RWPE2 (cell line): ENCODE data around the gene SNX11.

Source experiments
- ATAC-seq: fragments of 200-7000 bp; cut with Tn5 transposase; 3 replicates; pipeline ENCODE4 v1.9.1; 2021; ENCODE audit warnings: low read depth
- DNase-seq: peaks from one replicate; pipeline ENCODE4 v3.0.0-alpha.2; 2020; ENCODE audit warnings: low spot score
- H3K27ac ChIP-seq: fragments of 450-650 bp; 2 replicates; pipeline ENCODE4 v1.5.1; 2017; ENCODE audit warnings: mild to moderate bottlenecking; ENCODE audit not compliant: poor library complexity, severe bottlenecking
- H3K27me3 ChIP-seq: fragments of 250-450 bp; sonication (Bioruptor Pico); 2 replicates; pipeline ENCODE4 v1.5.1; 2021; ENCODE audit warnings: mild to moderate bottlenecking, moderate library complexity; ENCODE audit not compliant: insufficient read depth, poor library complexity, severe bottlenecking
- H3K36me3 ChIP-seq: fragments of 250-450 bp; sonication (Bioruptor Pico); 2 replicates; pipeline ENCODE4 v1.5.1; 2020; ENCODE audit warnings: low read depth, mild to moderate bottlenecking, moderate library complexity
- H3K4me1 ChIP-seq: fragments of 250-450 bp; sonication (Bioruptor Pico); 2 replicates; pipeline ENCODE4 v1.5.1; 2021; ENCODE audit warnings: mild to moderate bottlenecking, moderate library complexity; ENCODE audit not compliant: insufficient read depth, poor library complexity, severe bottlenecking
- H3K4me3 ChIP-seq: fragments of 250-450 bp; sonication (Bioruptor Pico); 2 replicates; pipeline ENCODE4 v1.5.1; 2021; ENCODE audit warnings: mild to moderate bottlenecking, moderate library complexity; ENCODE audit not compliant: severe bottlenecking
- H3K9me3 ChIP-seq: fragments of 250-450 bp; sonication (Bioruptor Pico); 2 replicates; pipeline ENCODE4 v1.5.1; 2021; ENCODE audit warnings: mild to moderate bottlenecking, moderate library complexity; ENCODE audit not compliant: severe bottlenecking
- TF ChIP-seq, protein P1 (sequence below): fragments of 450-650 bp; IDR thresholded peaks from one replicate; pipeline ENCODE4 v1.5.1; 2017; ENCODE audit warnings: mild to moderate bottlenecking, moderate library complexity; ENCODE audit not compliant: poor library complexity, severe bottlenecking

The SNX11 gene

DNA sequence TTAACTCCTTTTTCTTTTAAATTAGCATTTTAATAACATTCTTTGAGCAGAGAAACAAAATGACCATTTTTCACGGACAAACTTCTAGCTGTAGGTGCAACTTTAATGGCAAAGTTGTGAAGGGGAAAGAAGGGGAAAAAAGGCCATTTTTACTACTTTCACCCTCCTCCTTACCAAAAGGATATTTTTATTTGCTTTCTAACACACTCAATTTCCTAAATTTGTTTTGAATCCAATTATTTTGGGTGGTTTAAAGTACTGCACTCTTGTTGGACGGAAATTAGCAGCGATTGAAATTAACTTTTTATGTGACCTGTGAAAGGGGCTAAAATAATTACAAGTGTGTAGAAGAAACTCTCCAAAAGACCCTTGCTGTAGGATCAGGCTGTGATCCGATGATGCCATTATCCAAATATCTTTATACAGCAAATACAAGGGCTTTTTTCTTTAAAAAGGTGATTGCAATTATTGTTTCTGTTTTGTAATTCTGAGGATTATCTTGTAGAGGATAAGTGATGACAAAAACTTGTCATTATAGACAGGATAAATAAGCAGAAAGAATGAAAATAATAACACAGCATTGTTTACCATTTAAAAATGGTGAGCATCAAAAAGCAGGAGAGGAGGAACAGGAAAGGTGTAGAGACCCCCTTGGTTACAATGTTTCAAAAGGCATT lies 42.4 kb downstream of the SNX11 start:
- ATAC-seq (no peak), DNase-seq (no peak)
- H3K4me1 ChIP-seq: no peaks in the 10 kb centered on the region
- no peak overlapping the region for H3K27ac ChIP-seq
- peaks cover 61% of the 10 kb centered on the region for H3K27me3 ChIP-seq
- H3K36me3 ChIP-seq: no peaks in the 10 kb centered on the region
- no peaks in the 10 kb centered on the region for H3K9me3 ChIP-seq
- TF ChIP-seq, protein P1, sequence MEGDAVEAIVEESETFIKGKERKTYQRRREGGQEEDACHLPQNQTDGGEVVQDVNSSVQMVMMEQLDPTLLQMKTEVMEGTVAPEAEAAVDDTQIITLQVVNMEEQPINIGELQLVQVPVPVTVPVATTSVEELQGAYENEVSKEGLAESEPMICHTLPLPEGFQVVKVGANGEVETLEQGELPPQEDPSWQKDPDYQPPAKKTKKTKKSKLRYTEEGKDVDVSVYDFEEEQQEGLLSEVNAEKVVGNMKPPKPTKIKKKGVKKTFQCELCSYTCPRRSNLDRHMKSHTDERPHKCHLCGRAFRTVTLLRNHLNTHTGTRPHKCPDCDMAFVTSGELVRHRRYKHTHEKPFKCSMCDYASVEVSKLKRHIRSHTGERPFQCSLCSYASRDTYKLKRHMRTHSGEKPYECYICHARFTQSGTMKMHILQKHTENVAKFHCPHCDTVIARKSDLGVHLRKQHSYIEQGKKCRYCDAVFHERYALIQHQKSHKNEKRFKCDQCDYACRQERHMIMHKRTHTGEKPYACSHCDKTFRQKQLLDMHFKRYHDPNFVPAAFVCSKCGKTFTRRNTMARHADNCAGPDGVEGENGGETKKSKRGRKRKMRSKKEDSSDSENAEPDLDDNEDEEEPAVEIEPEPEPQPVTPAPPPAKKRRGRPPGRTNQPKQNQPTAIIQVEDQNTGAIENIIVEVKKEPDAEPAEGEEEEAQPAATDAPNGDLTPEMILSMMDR: no peak
- H3K4me3 ChIP-seq: no peak overlapping the region

DNA sequence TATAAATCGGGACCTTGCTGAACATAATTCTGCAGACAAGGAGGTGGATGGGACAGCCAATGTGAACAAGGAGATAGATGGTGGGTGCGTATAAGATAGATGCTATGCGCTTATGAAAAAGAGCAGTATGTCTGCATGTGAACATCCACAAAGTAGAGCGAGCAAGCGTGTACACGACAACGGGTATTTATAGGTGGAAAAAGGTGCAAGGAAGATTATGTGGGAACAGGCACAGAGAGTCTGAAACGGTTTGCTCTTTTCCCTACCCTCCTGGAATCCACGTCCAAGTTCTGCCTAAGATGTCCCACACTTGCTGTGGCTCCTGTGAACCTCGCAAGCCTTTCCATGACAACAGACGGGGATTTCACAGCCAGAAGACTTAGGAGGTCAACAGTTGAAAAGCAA lies 43.0 kb downstream of the SNX11 start:
- no peak overlapping the region for H3K27ac ChIP-seq
- H3K4me1 ChIP-seq: no peaks in the 10 kb centered on the region
- TF ChIP-seq, protein P1: no peak
- no peak overlapping the region for H3K4me3 ChIP-seq
- H3K36me3 ChIP-seq: no peaks in the 10 kb centered on the region
- ATAC-seq: no peak
- H3K9me3 ChIP-seq: no peaks in the 10 kb centered on the region
- H3K27me3 ChIP-seq: peaks cover 61% of the 10 kb centered on the region
- no peak for DNase-seq

DNA sequence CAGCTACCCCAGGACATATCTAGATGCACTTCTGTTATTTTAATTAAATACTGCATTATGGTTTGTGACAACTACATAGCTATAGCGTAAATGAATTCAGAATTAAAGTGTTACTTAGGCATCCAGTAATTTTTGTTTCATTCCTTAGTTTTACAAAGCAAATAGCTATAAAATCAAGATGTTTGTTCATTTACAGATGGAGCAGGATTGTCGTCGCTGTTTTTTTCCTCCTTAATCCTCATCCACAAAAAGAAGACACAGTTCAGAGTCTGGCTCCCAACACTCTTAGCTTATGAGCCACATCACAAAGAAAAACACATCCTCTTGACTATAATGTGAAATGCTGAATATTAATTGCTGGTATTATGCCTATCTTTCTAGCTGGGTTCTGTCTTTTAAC lies 43.7 kb downstream of the SNX11 start:
- H3K27me3 ChIP-seq: peaks cover 61% of the 10 kb centered on the region
- TF ChIP-seq, protein P1: no peak
- H3K36me3 ChIP-seq: no peaks in the 10 kb centered on the region
- no peak overlapping the region for H3K27ac ChIP-seq
- no peak overlapping the region for H3K4me3 ChIP-seq
- ATAC-seq (no peak), DNase-seq (no peak)
- H3K4me1 ChIP-seq: no peaks in the 10 kb centered on the region
- no peaks in the 10 kb centered on the region for H3K9me3 ChIP-seq

DNA sequence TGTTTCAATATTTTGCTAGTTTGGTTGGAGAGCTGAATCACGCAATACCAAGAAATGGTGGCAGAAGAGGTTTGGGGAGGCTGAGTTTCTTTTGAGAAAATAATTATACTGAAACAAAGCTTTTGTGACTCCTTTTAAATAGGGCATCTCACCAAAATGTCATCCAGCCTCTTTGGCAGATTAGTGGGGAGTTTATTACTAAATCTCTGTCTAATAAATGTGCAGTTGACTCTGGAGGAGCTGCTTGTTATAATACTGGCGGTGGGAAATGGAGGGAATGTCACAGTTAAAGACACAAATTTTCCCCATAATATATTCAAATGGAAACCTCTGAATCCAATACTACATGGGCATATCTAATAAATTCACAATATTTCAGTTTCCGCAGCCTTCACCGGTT lies 44.7 kb downstream of the SNX11 start:
- DNase-seq (no peak), ATAC-seq (no peak)
- TF ChIP-seq, protein P1: no peak
- Histone ChIP-seq H3K36me3 (no peaks in the 10 kb centered on the region), H3K4me1 (no peaks in the 10 kb centered on the region), H3K9me3 (no peaks in the 10 kb centered on the region), H3K27ac (no peak overlapping the region), H3K27me3 (peaks cover 56% of the 10 kb centered on the region), H3K4me3 (no peak overlapping the region)

DNA sequence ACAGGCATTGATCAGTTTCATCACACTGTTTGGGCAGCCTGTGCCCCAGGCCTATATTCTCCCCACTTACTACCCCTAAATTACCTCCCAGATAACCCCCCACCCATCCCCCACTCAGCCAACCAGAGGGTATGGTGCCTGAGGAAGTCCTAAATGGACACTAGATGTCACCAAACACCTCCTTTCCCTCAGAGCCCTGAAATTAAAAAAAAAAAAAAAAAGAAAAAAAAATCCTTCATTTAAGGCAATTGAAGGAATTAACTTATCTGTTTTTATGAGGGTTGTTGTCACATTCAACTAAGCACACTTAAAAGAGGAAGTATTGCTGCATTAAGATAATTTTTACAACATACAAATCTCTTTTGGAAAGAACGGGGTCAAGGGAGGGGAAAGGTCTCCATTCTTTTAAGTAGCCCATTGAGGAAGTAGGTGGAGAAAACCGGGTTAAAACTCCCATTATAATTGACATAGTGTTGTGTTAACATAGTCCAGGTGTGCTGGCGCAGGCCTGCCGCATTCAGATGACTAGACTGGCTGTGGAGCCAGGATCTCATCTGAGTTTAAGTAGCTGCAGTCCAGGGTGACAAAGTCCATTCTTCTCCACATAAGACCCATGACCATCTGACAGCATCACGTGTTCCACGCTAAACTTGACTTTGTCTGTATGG lies 46.3 kb downstream of the SNX11 start:
- no peaks in the 10 kb centered on the region for H3K9me3 ChIP-seq
- peaks cover 40% of the 10 kb centered on the region for H3K27me3 ChIP-seq
- ATAC-seq (peak; percentile 25; the same call in 1 of the 3 replicates), DNase-seq (no peak)
- H3K36me3 ChIP-seq: no peaks in the 10 kb centered on the region
- no peak overlapping the region for H3K4me3 ChIP-seq
- no peaks in the 10 kb centered on the region for H3K4me1 ChIP-seq
- no peak overlapping the region for H3K27ac ChIP-seq
- TF ChIP-seq, protein P1: peak; percentile 69
